Endothelial cell of umbilical vein (primary cell): Measurements from ENCODE around the gene KCNMA1. TPM values are rescaled to one million over a fixed set of nuclear protein-coding genes. Genes with fewer than 3 reads are reported as not detected.

Experiments used
- BruUV-seq: library from RNA; stranded (reverse); fragments of 400-500 nt; replicated peaks from 2 replicates; lab custom pipeline; 2021; lab: Mats Ljungman, UMichigan
- CTCF ChIA-PET: fragments of 300-600, 350-600 bp; sonication (Branson Sonifier 250); formaldehyde crosslinking; loops from one replicate; lab custom pipeline; 2021; ENCODE audit warnings: antibody characterized with exemption, inconsistent platforms; lab: Charles Lee
- POLR2A ChIA-PET: fragments of 300-600, 350-600 bp; sonication (Branson Sonifier 250); formaldehyde crosslinking; loops from one replicate; lab custom pipeline; 2021; ENCODE audit warnings: antibody characterized with exemption, inconsistent platforms; lab: Charles Lee
- DNase-seq: peaks from one replicate; pipeline ENCODE4 v3.0.0-alpha.2; 2011; ENCODE audit warnings: low read depth, low spot score
- FAIRE-seq: peaks from 2 replicates; lab custom pipeline; 2011; peaks lifted over from hg19 to GRCh38; lab: Jason Lieb, UNC
- H2AFZ ChIP-seq: 2 replicates; pipeline ENCODE4 v1.6.0; 2012; ENCODE audit warnings: low read depth, low read length, control low read depth, inconsistent platforms
- H3K27ac ChIP-seq: 2 replicates; pipeline ENCODE4 v1.5.1; 2011; ENCODE audit warnings: low read depth, mild to moderate bottlenecking, control low read depth, low read length, moderate library complexity; ENCODE audit not compliant: insufficient read depth
- H3K27me3 ChIP-seq, 2 experiments: 2 replicates each; pipeline versions ENCODE4 v1.6.0 to v1.6.1; 2011; ENCODE audit warnings: low read length in 2 of 2, mixed read lengths in 1 of 2; ENCODE audit not compliant: control insufficient read depth in 2 of 2, insufficient read depth in 2 of 2
- H3K36me3 ChIP-seq, 2 experiments: 2 replicates in 1 of 2; 3 replicates in 1 of 2; pipeline ENCODE4 v1.5.1; 2011; ENCODE audit warnings: low read length in 2 of 2, mild to moderate bottlenecking in 1 of 2, moderate library complexity in 1 of 2; ENCODE audit not compliant: control insufficient read depth in 2 of 2, insufficient read depth in 2 of 2; ENCODE audit errors: extremely low read depth in 1 of 2
- H3K4me1 ChIP-seq: 3 replicates; pipeline ENCODE4 v1.5.1; 2011; ENCODE audit warnings: mild to moderate bottlenecking, low read length; ENCODE audit not compliant: control insufficient read depth, insufficient read depth; ENCODE audit errors: extremely low read depth
- H3K4me2 ChIP-seq: 2 replicates; pipeline ENCODE4 v1.6.1; 2011; ENCODE audit warnings: low read length, control low read depth, mixed read lengths; ENCODE audit not compliant: insufficient read depth
- H3K4me3 ChIP-seq, 3 experiments: fragments of 200-600 bp in 1 of 3; sonication (generic), shearing (Covaris generic) in 1 of 3; replicated peaks in 1 of 3; 2 replicates each; pipeline ENCODE4 v1.5.1; 2011 to 2016; ENCODE audit warnings: control low read depth in 3 of 3, low read length in 3 of 3, mild to moderate bottlenecking in 2 of 3, inconsistent platforms in 1 of 3, low read depth in 1 of 3, moderate library complexity in 1 of 3; ENCODE audit not compliant: insufficient read depth in 1 of 3
- H3K79me2 ChIP-seq: 2 replicates; pipeline ENCODE4 v1.6.0; 2012; ENCODE audit warnings: low read length, inconsistent platforms; ENCODE audit not compliant: control insufficient read depth, insufficient read depth
- H3K9ac ChIP-seq: replicated peaks from 2 replicates; pipeline ENCODE3; 2011; ENCODE audit warnings: low read length, control low read depth; ENCODE audit not compliant: insufficient read depth; ENCODE audit errors: extremely low read depth
- H3K9me1 ChIP-seq: replicated peaks from 3 replicates; pipeline ENCODE4 v1.6.0; 2011; ENCODE audit warnings: mild to moderate bottlenecking, low read length; ENCODE audit not compliant: control insufficient read depth, insufficient read depth; ENCODE audit errors: extremely low read depth
- H3K9me3 ChIP-seq: replicated peaks from 2 replicates; pipeline ENCODE4 v1.5.1; 2012; ENCODE audit warnings: low read length, inconsistent platforms; ENCODE audit not compliant: control insufficient read depth, insufficient read depth
- H4K20me1 ChIP-seq: replicated peaks from 2 replicates; pipeline ENCODE3; 2011; ENCODE audit warnings: mild to moderate bottlenecking, low read length; ENCODE audit not compliant: control insufficient read depth, insufficient read depth; ENCODE audit errors: extremely low read depth
- CTCF ChIP-seq, 2 donors: IDR thresholded peaks; 1 replicate in 1 of 2; 2 replicates in 1 of 2; pipeline ENCODE4 v1.5.1; 2011; ENCODE audit warnings: low read length in 2 of 2, mild to moderate bottlenecking in 2 of 2, moderate library complexity in 2 of 2, control low read depth in 1 of 2, inconsistent platforms in 1 of 2, low read depth in 1 of 2; ENCODE audit not compliant: insufficient read depth in 1 of 2; ENCODE audit errors: extremely low read depth in 1 of 2
- EZH2 ChIP-seq: IDR thresholded peaks from 2 replicates; pipeline ENCODE4 v1.6.1; 2012; ENCODE audit warnings: borderline replicate concordance, low read depth, mild to moderate bottlenecking, moderate library complexity, low read length, inconsistent platforms; ENCODE audit not compliant: severe bottlenecking
- FOS ChIP-seq: IDR thresholded peaks from 2 replicates; pipeline ENCODE4 v1.6.1; 2011; ENCODE audit warnings: mild to moderate bottlenecking, low read length, moderate library complexity, borderline replicate concordance; ENCODE audit not compliant: insufficient read depth
- GATA2 ChIP-seq: IDR thresholded peaks from 2 replicates; pipeline ENCODE4 v1.7.0; 2011; ENCODE audit warnings: low read depth, mild to moderate bottlenecking, moderate library complexity, mixed read lengths, low read length; ENCODE audit not compliant: insufficient read length, insufficient read depth
- JUN ChIP-seq: IDR thresholded peaks from 2 replicates; pipeline ENCODE4 v1.6.1; 2011; ENCODE audit warnings: borderline replicate concordance, low read depth; ENCODE audit not compliant: insufficient read length, insufficient read depth
- MAX ChIP-seq: IDR thresholded peaks from 2 replicates; pipeline ENCODE4 v1.6.1; 2011; ENCODE audit not compliant: insufficient read depth, insufficient read length
- MYC ChIP-seq: IDR thresholded peaks from one replicate; pipeline ENCODE4 v1.6.1; 2011; ENCODE audit warnings: mild to moderate bottlenecking, low read depth, low read length
- POLR2A ChIP-seq: IDR thresholded peaks from 2 replicates; pipeline ENCODE4 v1.6.1; 2012; ENCODE audit warnings: low read depth, mild to moderate bottlenecking, control low read depth, low read length
- POLR2AphosphoS5 ChIP-seq: IDR thresholded peaks from 2 replicates; pipeline ENCODE4 v1.6.1; 2012; ENCODE audit warnings: low read depth, mild to moderate bottlenecking, control low read depth, low read length, moderate library complexity; ENCODE audit not compliant: insufficient read depth
- dilution Hi-C: fragments of 300-500 bp; cut with MboI; formaldehyde crosslinking; loops from one replicate; pipeline ENCODE4 v1.15.0; 2019; ENCODE audit warnings: low sequenced_read_pairs; ENCODE audit not compliant: extremely low pct_ligation_motif_present
- intact Hi-C: fragments of 100-400 bp; cut with micrococcal nuclease; formaldehyde crosslinking; loops from one replicate; pipeline ENCODE4 v1.10.0; 2022
- polyA plus RNA-seq, 4 experiments: library from polyadenylated mRNA; depleted of rRNA in 3 of 4; stranded (reverse) in 3 of 4; unstranded in 1 of 4; fragments of >200 nt; gene quantifications; 2 replicates each; pipeline versions ENCODE4 v1.2.1 to v1.2.3, GENCODE V29; 2011 to 2012; ENCODE audit warnings: missing spikeins in 1 of 4
- total RNA-seq: library from RNA; stranded (reverse); gene quantifications from 2 replicates; pipeline ENCODE4 v1.2.3, GENCODE V29; 2021

Gene KCNMA1
- total and polyA plus RNA-seq, 2 donors (not counting 3 experiments of a cell fraction or from before 2014, with no cell fraction given) = 0.10 to 0.82 TPM

- H3K9me3 ChIP-seq = no peaks in the 10 kb centered on the region
- dilution Hi-C loops (no loop called here), intact Hi-C loops (no loop called here)
- ChIA-PET CTCF (no interaction called here), POLR2A (interaction anchor here (0.6 kb wide), 1 partner anchor 270 kb away, joined by 3 read pairs; no protein-coding TSS in a partner anchor)
- no peak overlapping the region for H3K4me2 ChIP-seq
- H3K36me3 ChIP-seq = no peaks in the 10 kb centered on the region
- no peaks in the 10 kb centered on the region for H4K20me1 ChIP-seq
- H3K27me3 ChIP-seq = no peaks in the 10 kb centered on the region
- TF ChIP-seq CTCF (IDR thresholded peaks at IDR 0.05; ENCODE audit: extremely low read depth in 1 of 2, insufficient read depth in 1 of 2, low read depth in 1 of 2, low read length in 2 of 2) (no peak), POLR2A (no peak), MYC (no peak), MAX (no peak), JUN (no peak), GATA2 (no peak), EZH2 (no peak), POLR2AphosphoS5 (no peak), FOS (no peak)
- no peaks in the 10 kb centered on the region for H3K9me1 ChIP-seq
- FAIRE-seq = no peak
- no peaks in the 10 kb centered on the region for H3K4me1 ChIP-seq
- no peak for DNase-seq
- H2AFZ ChIP-seq = no peak overlapping the region
- H3K9ac ChIP-seq = no peak overlapping the region
- H3K4me3 ChIP-seq = no peak overlapping the region
- BruUV-seq = no TSS peak
- no peaks in the 10 kb centered on the region for H3K79me2 ChIP-seq
- H3K27ac ChIP-seq = no peak overlapping the region
Observed at GRCh38 chr10:76879116-76879913, 758.3 kb downstream of the KCNMA1 start.
